HG03108 (cell line): ENCODE results near the gene SLC18A2.

ENCODE experiments used
- ATAC-seq: cut with Tn5 transposase; IDR thresholded peaks from one replicate; pipeline ENCODE4 v1.9.1; 2021; ENCODE audit warnings: moderate library complexity; ENCODE audit not compliant: unreplicated experiment

The SLC18A2 gene

DNA sequence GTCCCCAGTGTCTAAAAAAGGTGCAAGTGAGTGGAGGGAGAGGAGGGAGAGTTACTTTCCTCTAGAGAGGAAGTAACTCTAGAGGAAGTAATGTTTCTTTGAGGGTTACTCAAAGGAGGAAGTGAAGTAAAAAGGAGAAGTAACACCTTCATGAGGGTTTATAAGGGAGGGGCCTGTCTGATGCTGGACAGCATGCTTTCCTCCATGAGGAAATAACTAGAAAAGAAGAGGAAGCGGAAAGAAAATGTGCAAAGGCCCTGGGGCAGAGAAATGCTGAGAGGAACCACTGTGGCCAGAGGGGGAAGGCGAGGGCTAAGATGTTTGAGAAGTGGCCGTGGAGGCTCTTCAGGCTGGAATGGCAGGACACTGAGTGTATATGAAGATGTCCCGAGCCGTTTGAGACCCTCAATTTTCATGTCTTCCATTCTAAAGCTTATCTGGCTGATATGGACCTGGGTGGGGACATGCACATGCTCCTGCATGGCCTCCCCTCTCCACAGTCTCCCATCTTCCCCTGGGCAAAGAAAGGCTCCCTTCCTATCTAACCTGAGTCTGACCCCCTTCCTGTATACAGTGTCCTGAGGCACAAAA, 3.4 kb upstream of the SLC18A2 start:
- ATAC-seq: no peak

- ATAC-seq: no peak
Measured at GRCh38 chr10:117239051-117239450, 1.9 kb upstream of the SLC18A2 start.

GRCh38 chr10:117239721-117240620, 943 bp upstream of the SLC18A2 start:
- no peak for ATAC-seq

GRCh38 chr10:117241541-117242462, 888 bp downstream of the SLC18A2 start:
- ATAC-seq: no peak

GRCh38 chr10:117242463-117242832, 1.5 kb downstream of the SLC18A2 start:
- no peak for ATAC-seq

- no peak for ATAC-seq
Measured at GRCh38 chr10:117246997-117247671, 6.2 kb downstream of the SLC18A2 start.

- ATAC-seq: no peak
Measured at GRCh38 chr10:117248750-117249465, 8.0 kb downstream of the SLC18A2 start.

DNA sequence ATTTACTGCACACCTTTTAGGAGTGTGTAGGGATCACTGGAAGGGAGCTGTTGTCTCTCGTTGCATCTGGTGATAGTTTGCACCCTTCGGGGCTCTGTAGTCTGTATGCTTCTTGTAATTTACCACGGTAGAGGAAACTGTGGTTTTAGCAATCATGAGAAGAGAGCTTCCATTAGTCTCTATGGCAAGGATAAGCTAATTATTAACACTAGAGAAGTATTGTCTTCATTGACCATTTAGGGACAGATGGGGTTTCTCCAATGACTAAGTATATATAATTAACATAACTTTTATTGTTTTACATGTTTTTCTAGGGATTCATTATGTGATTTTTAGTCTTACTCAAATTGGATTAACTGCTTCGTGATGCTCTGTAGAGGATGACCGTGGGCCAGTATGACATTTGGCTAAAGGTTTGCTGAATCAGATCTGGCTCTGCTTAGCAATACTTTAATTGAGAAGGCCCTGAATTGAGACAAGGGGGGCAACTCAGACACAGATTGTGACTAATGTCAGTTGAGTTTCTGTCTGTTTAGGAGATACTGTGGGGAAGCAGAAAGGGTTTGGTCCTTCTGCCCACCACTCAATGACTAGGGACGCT, 8.7 kb downstream of the SLC18A2 start:
- no peak for ATAC-seq

DNA sequence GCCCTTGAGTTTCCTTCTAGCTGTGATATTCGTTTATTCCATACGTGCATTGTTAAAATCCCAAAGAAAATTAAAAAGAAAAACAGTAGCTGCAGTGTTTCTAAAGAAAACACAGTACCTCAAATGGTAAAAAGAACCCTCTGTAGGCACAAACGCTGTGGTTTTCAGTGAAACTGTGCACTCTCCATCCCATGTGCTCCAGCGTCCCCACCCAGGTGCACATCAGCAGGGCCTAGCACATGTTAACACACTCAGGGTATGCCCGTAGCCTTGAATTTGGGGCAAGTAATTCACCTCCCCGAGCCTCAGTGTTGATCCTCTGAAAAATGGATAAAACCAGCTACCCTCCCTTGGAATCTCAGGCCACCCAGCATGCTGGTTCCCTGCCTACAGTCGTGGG, 9.5 kb downstream of the SLC18A2 start:
- no peak for ATAC-seq

DNA sequence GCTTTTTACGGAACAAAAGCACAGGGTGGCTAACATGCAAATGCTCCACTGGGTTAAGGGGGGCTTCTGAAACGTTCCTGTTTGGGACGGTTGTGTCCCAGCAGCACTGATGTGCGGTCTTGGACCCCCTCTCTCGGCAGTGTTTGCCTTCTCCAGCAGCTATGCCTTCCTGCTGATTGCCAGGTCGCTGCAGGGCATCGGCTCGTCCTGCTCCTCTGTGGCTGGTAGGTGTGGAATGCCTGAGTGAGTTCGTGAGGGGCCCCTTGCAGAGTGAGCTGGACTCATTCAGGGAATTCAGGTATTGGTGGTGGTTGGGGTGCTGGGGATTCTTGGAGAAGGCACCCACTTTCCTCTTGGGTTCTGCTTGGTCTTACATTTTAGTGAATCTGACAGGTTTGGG, 13.0 kb downstream of the SLC18A2 start:
- no peak for ATAC-seq

GRCh38 chr10:117254338-117254737, 13.4 kb downstream of the SLC18A2 start:
- ATAC-seq: no peak

GRCh38 chr10:117254774-117255735, 14.1 kb downstream of the SLC18A2 start:
- no peak for ATAC-seq

DNA sequence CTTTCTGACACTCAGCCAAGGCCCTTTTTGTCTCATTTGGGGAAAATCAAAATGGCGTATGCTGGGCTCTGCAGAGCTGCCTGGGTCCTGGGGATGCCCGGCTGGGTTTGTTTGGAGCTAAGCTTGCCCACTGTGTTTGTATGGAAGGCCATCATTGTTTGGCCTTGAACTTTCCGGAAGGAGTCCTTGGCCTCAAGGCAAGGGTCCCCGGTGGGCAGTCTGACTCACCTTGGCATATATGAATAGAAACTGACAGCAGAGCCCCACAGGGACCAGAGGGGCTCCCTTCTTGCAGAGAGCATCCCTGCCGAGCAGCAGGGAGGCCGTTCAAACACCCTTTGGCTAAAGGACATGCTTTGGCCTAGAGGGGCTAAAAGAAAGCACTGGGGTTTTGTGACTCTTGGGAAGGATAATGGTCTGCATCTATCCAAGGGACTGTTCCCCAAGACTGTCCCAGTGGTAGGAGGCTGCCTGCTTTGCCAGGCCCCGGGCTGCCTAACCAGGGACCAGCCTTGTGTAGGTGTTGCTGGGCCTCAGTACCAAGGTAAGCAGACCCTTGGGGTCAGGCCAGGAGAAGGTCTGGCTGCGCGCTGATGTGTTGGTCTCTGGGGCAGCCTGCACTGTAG, 15.0 kb downstream of the SLC18A2 start:
- no peak for ATAC-seq

- ATAC-seq: no peak
Measured at GRCh38 chr10:117256910-117257309, 16.0 kb downstream of the SLC18A2 start.

GRCh38 chr10:117257721-117258120, 16.8 kb downstream of the SLC18A2 start:
- no peak for ATAC-seq

GRCh38 chr10:117259279-117259678, 18.4 kb downstream of the SLC18A2 start:
- ATAC-seq: no peak

DNA sequence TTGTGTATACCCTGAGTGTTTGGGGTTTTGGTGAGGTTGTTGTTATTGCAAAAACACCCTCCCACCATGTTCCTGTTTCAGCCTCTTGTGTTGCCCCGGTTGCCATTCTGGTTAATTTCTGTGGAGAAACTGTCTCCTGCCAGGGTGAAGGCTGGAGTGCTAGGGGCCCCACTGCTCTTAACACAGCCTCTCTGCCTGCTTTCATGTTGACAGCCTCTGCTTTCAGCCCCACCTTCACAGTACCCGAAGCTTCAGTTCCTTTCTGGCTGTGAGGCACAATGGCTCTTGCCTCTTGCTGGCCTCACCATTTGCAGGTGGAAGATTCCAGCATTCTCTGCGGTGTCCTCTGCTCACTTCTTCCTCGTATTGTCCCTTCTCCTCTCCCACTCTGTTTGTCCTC, 19.2 kb downstream of the SLC18A2 start:
- no peak for ATAC-seq

DNA sequence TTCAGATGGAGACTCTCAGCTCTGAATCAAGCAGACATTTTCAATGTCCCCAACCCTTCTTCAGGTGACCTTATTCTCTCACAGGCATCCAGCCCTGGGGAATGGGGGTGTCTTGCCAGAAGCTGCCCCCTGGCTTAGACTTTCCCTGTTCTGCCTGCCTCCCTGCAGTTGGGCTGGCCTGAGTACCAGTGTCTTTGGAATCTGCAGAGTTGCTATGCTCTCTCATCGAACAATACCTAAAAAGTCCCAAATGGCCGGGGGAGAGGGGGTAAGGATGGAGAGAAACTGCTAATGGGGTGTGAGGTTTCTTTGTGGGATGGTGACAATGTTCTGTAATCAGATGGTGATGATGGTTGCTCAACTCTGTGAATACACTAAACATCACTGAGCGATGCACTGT, 20.6 kb downstream of the SLC18A2 start:
- ATAC-seq: no peak
